ENCODE results near the gene ZC3H4. TPM values are rescaled to one million over a fixed set of nuclear protein-coding genes. Genes with fewer than 3 reads are reported as not detected.

Gene ZC3H4
- polyA plus RNA-seq, 1 donor from 2014 or later = 3.5 TPM

DNA sequence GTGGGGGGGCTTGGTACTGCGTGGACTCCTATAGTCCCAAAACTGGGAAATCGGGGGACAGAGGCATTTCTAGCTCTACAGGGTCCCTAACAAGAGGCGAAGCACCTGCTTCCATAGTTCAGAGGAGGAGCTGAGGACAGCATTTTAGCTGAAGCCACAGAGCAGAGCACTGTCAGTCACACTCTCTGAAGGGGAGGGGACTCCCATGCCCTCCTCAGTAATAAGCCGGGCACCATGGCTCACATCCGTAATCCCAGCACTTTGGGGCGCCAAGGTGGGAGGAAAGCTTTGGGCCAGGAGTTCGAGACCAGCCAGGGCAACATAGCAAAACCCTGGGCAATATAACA is 90.2 kb downstream of the ZC3H4 start:
- Mint-ChIP-seq H3K36me3 (peaks cover 2% of the 10 kb centered on the region), H3K9me3 (peaks cover 0 to 3% (median 0%) of the 10 kb centered on the region in 3 donors), H3K27me3 (peaks cover 53% of the 10 kb centered on the region), H3K4me1 (peaks cover 0 to 5% (median 5%) of the 10 kb centered on the region in 3 donors), H3K4me3 (peak overlapping the region in 1 of 4 donors; percentile 29), H3K27ac (no peak overlapping the region)

DNA sequence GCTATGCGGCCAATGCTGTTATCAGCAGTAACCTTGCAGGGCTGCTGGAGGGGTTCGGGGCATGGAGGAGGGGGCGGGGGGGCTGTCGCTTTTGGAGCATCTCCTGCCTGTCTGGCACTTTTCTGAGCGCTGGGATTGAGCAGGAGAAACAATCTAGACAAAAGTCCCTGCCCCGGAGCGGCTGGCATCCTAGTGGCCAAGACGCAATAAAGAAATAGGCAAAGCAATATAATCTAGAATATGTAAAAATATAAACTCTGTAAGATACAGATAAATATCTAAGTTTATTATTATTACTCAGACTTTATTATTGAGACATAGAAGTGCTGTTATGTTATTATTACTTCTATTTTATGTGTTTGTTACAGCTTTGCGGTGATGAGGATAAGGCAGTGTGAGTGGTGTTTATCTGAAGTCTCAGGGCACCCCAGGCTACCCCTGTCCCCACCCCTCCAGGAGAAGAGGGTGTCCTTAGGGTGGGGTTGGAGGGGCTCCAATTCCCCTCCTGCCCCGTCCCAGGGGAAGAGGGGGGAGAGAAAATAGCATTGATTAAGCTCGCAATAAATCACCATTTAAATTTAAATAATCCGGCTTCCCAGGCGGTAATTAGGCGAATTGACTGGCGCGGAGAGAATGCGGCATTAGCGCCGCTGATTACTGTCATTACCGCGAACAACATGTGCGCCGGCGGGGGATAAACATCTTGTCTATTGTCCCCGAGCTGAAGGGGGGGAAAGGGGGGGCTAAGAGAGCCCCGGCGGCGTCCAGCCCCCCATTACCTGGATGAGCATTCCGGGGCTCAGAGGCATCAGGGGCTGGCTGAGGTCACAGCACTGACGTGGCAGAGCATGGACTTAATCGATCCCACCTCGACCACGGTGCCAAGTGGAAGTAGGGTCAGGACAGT is 90.8 kb downstream of the ZC3H4 start:
- H3K27ac Mint-ChIP-seq = no peak overlapping the region
- peaks cover 0 to 3% (median 0%) of the 10 kb centered on the region in 3 donors for H3K9me3 Mint-ChIP-seq
- H3K4me1 Mint-ChIP-seq = peaks cover 0 to 5% (median 5%) of the 10 kb centered on the region in 3 donors
- peaks cover 2% of the 10 kb centered on the region for H3K36me3 Mint-ChIP-seq
- peaks cover 50% of the 10 kb centered on the region for H3K27me3 Mint-ChIP-seq
- peak overlapping the region in 1 of 4 donors; percentile 29 for H3K4me3 Mint-ChIP-seq

DNA sequence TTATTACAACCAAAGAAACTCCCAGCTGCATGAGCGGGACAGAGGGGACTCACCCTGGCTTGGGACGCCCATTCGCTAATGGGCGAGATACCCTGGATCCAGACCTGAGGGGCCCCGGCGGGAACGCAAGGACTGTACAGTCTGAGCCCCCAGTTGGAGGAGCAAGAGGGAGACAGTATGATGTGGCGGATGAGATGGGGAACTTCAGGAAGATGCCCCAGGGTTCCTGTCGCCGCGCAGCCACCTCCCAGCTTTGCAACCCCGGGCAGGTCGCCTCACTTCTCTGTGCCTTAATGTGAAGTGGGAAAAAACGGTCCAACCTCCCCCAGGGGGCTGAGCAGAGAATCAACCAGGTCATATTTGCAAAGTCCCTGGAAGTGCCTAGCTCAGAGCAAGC is 91.4 kb downstream of the ZC3H4 start:
- Mint-ChIP-seq H3K9me3 (peaks cover 0 to 3% (median 0%) of the 10 kb centered on the region in 3 donors), H3K27ac (peak overlapping the region in 1 of 3 donors; percentile 39), H3K4me1 (peaks cover 0 to 5% (median 5%) of the 10 kb centered on the region in 3 donors), H3K27me3 (peaks cover 48% of the 10 kb centered on the region), H3K4me3 (peak overlapping the region in 1 of 4 donors; percentile 47), H3K36me3 (peaks cover 2% of the 10 kb centered on the region)

DNA sequence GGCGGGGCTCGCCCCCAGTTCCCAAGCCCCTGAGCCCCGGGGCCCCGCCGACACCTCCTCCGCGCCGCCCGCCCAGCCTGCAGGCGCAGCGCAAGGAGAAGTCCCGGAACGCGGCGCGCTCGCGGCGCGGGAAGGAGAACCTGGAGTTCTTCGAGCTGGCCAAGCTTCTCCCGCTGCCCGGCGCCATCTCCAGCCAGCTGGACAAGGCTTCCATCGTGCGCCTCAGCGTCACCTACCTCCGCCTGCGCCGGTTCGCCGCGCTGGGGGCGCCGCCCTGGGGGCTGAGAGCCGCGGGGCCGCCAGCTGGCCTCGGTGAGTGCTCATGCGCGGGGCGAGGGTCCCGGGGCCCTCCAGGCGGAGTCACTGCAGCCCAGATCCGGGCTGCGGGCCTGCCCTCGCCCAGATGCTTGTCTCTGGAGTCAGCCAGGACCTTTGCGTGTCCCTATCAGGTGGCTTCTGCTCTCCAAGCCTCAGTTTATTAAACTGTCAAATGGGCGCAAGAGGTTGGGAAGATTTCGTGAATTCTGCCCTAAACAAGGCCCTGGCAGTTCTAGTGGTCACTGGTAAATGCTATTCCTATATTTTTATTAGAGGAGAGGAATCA is 91.9 kb downstream of the ZC3H4 start:
- Mint-ChIP-seq H3K4me3 (peak overlapping the region in 1 of 4 donors; percentile 71), H3K27ac (peak overlapping the region in 1 of 3 donors; percentile 39), H3K9me3 (peaks cover 0 to 3% (median 0%) of the 10 kb centered on the region in 3 donors), H3K4me1 (peaks cover 0 to 5% (median 5%) of the 10 kb centered on the region in 3 donors), H3K36me3 (peaks cover 2% of the 10 kb centered on the region), H3K27me3 (peaks cover 46% of the 10 kb centered on the region)

DNA sequence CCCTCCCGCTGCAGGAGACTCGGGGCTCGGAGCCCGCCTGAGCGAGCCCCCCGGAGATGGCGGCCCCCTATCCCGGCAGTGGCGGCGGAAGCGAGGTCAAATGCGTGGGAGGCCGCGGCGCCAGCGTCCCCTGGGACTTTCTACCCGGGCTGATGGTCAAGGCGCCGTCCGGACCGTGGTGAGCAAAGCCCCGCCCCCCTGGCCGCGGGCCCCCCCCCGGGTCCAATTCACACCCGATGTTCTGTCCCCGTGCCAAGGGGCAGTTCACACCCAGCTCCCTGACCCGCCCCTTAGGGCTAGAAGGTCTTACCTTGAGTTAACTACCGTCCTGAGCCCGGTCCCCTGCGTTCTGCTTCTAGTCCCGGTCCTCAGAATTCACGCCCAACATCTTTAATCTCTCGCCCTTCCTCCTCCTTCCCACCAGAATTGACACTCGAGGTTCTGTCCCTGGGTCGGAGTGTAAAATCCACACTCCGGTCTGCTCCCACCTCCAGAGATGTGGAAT is 92.5 kb downstream of the ZC3H4 start:
- Mint-ChIP-seq H3K4me1 (peaks cover 0 to 5% (median 5%) of the 10 kb centered on the region in 3 donors), H3K27ac (no peak overlapping the region), H3K4me3 (peak overlapping the region; percentile 23 to 82 (median 49)), H3K27me3 (peaks cover 40% of the 10 kb centered on the region), H3K9me3 (peaks cover 0 to under 1% (median 0%) of the 10 kb centered on the region in 3 donors), H3K36me3 (peaks cover 2% of the 10 kb centered on the region)

DNA sequence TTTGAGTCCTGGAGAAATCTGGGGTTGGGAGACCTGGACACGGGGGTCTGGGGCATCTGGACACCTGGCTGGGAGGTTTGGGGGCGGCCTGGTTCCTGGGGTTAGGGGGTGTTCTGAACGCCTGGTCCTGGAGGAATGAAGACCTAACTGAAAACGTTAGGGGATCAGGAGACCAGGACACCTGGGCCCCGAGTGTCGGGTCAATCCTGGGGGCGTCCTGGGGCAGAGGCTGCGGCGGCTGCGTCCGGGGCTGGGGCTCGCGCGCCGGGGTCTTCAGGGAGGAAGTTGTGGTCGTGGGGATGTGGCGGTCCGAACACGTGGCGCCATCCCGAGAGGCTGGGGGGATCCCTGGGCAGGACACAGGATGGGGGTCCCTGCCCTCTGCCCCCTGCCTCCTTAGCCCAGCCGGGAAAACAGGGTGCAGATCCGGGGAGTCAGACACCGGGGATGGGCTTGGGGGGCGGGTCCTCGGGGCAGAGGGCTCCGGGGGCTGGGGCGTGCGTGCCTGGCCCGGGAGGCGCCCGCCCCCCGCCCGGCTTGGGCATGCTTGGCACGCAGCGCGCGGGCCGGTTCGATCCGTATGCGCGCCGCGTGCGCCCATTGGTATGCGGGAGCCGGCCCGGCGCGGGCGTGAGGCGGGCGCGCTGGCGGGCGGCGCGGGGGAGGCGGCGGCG is 93.3 kb downstream of the ZC3H4 start:
- Mint-ChIP-seq H3K36me3 (no peaks in the 10 kb centered on the region), H3K27ac (no peak overlapping the region), H3K4me3 (peak overlapping the region in 2 of 4 donors; percentile 21 to 70), H3K9me3 (no peaks in the 10 kb centered on the region), H3K4me1 (peaks cover 0 to 5% (median 5%) of the 10 kb centered on the region in 3 donors), H3K27me3 (peaks cover 40% of the 10 kb centered on the region)

DNA sequence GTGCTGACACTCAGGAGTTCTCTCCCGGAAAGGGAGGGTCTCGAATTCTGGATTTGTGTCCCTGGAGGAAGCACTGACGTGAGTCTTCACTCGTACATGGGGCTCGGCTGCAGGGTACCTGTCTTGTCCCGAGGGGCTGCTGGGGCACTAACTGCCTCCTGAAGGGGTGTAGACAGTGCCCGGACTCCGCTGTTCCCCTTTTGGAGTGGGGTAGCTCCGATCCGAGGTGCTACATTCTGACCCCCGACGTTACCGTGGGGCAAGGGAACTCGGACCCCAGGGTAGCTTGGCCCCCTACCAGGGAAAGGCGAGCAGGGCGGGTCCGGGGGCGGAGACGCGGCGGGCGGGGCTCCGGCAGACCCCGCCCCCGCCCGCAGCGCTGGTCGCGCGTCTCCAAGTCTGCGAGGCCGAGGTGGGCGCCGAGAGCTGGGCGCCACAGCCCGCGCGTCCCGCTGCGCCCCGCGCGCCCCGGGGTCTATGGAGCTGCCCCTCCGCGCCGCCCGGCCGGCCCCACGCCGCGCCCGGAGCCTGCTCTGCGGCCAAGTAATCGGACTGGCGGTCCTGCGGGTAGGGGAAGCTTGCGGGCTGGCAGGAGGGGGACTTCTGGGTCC is 94.0 kb downstream of the ZC3H4 start, which contains the start of gene NPAS1:
TSS of gene NPAS1 (plus strand) at position 407 of the 611 bp plus-strand sequence. CDS start 1,211 bp downstream, outside the sequence.
- H3K4me3 Mint-ChIP-seq = peak within 1 kb of the TSS in 3 of 4 donors; percentile 63 to 76 (median 70)
- H3K4me1 Mint-ChIP-seq = peaks cover 0 to 5% (median 5%) of the 10 kb centered on the region in 3 donors
- no peaks in the 10 kb centered on the region for H3K36me3 Mint-ChIP-seq
- no peak within 1 kb of the TSS for H3K27ac Mint-ChIP-seq
- H3K27me3 Mint-ChIP-seq = peaks cover 37% of the 10 kb centered on the region
- H3K9me3 Mint-ChIP-seq = no peaks in the 10 kb centered on the region

DNA sequence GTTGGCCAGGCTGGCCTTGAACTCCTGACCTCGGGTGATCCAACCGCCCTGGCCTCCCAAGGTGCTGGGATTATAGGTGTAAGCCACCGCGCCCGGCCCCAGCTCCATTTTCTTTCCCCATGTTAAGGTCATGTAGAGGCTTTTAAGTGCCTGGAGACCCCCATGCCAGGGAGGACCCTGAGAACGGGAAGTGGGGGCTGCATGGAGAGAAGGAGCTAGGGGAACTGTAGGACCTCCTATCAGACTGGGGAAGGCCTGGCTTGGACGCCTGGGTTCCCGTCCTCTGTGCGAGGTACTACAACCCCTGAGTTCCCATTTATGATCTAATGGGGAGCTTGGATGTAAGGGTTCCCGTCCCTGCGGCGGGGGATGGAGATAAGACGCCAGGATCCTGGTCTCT is 94.7 kb downstream of the ZC3H4 start:
- Mint-ChIP-seq H3K4me3 (peak overlapping the region in 3 of 4 donors; percentile 28 to 76 (median 63)), H3K4me1 (peaks cover 0 to 5% (median 5%) of the 10 kb centered on the region in 3 donors), H3K27ac (no peak overlapping the region), H3K27me3 (peaks cover 35% of the 10 kb centered on the region), H3K9me3 (no peaks in the 10 kb centered on the region), H3K36me3 (no peaks in the 10 kb centered on the region)

Other genes with a start within 250 kb of the ZC3H4 start
- 1.0 TPM for gene NPAS1, start 93.9 kb downstream of the ZC3H4 start, polyA plus RNA-seq
- 144 TPM for gene TMEM160, start 65.2 kb downstream of the ZC3H4 start, polyA plus RNA-seq
- gene SAE1, start 17.1 kb upstream of the ZC3H4 start, polyA plus RNA-seq = 77.7 TPM
- 5.1 TPM for gene BBC3, start 117.4 kb upstream of the ZC3H4 start, polyA plus RNA-seq
- 16.0 TPM for gene CCDC9, start 142.7 kb upstream of the ZC3H4 start, polyA plus RNA-seq
- gene INAFM1, start 161.1 kb upstream of the ZC3H4 start, polyA plus RNA-seq = 2.3 TPM
- 0.30 TPM for gene C5AR1, start 196.1 kb upstream of the ZC3H4 start, polyA plus RNA-seq
- gene C5AR2, start 218.4 kb upstream of the ZC3H4 start, polyA plus RNA-seq = 0.06 TPM
- 13.3 TPM for gene DHX34, start 235.5 kb upstream of the ZC3H4 start, polyA plus RNA-seq